WERI-Rb-1 (cell line): Measurements from ENCODE around the gene TNNC1.
A peak's percentile ranks its signal among the peaks of the same experiment; 100 is the strongest.

ENCODE experiments used
- DNase-seq: peaks from one replicate; pipeline ENCODE4 v3.0.0-alpha.2; 2020
- H3K27ac ChIP-seq: fragments of 250-450 bp; sonication (Bioruptor Pico); 2 replicates; pipeline ENCODE4 v1.5.1; 2020; ENCODE audit warnings: mild to moderate bottlenecking, moderate library complexity
- H3K27me3 ChIP-seq: fragments of 250-450 bp; sonication (Bioruptor Pico); 2 replicates; pipeline ENCODE4 v1.5.1; 2021; ENCODE audit warnings: mild to moderate bottlenecking, low read depth, moderate library complexity; ENCODE audit not compliant: insufficient read depth, severe bottlenecking
- H3K36me3 ChIP-seq: fragments of 250-450 bp; sonication (Bioruptor Pico); 2 replicates; pipeline ENCODE4 v1.5.1; 2020; ENCODE audit warnings: mild to moderate bottlenecking, moderate library complexity
- H3K4me3 ChIP-seq: 2 replicates; pipeline ENCODE4 v1.5.1; 2011; ENCODE audit warnings: low read depth, mild to moderate bottlenecking, control low read depth, low read length
- H3K9me3 ChIP-seq: fragments of 250-450 bp; sonication (Bioruptor Pico); 2 replicates; pipeline ENCODE4 v1.5.1; 2021; ENCODE audit warnings: mild to moderate bottlenecking, moderate library complexity; ENCODE audit not compliant: severe bottlenecking
- CTCF ChIP-seq: IDR thresholded peaks from 2 replicates; pipeline ENCODE4 v1.5.1; 2011; ENCODE audit warnings: low read depth, mild to moderate bottlenecking, control low read depth, inconsistent platforms, low read length

TNNC1 gene

GRCh38 chr3:52439426-52440248 is 14.2 kb downstream of the TNNC1 start:
- H3K27ac ChIP-seq, result no peak overlapping the region
- no peaks in the 10 kb centered on the region for H3K27me3 ChIP-seq
- no peaks in the 10 kb centered on the region for H3K9me3 ChIP-seq
- TF ChIP-seq CTCF, result no peak
- H3K36me3 ChIP-seq, result no peaks in the 10 kb centered on the region
- no peak overlapping the region for H3K4me3 ChIP-seq
- peak; percentile 5 for DNase-seq

GRCh38 chr3:52438579-52439425 is 15.0 kb downstream of the TNNC1 start:
- no peak for TF ChIP-seq CTCF
- Histone ChIP-seq H3K4me3 (no peak overlapping the region), H3K9me3 (no peaks in the 10 kb centered on the region), H3K36me3 (no peaks in the 10 kb centered on the region), H3K27me3 (no peaks in the 10 kb centered on the region), H3K27ac (no peak overlapping the region)
- DNase-seq, result no peak

GRCh38 chr3:52438104-52438376 is 15.8 kb downstream of the TNNC1 start:
- Histone ChIP-seq H3K27me3 (no peaks in the 10 kb centered on the region), H3K36me3 (no peaks in the 10 kb centered on the region), H3K9me3 (no peaks in the 10 kb centered on the region), H3K27ac (no peak overlapping the region), H3K4me3 (no peak overlapping the region)
- no peak for DNase-seq
- no peak for TF ChIP-seq CTCF

- no peaks in the 10 kb centered on the region for H3K27me3 ChIP-seq
- TF ChIP-seq CTCF, result no peak
Observed at GRCh38 chr3:52437326-52438103, 16.3 kb downstream of the TNNC1 start.

GRCh38 chr3:52436500-52437149 is 17.2 kb downstream of the TNNC1 start:
- Histone ChIP-seq H3K9me3 (no peaks in the 10 kb centered on the region), H3K27me3 (no peaks in the 10 kb centered on the region), H3K4me3 (no peak overlapping the region), H3K36me3 (no peaks in the 10 kb centered on the region), H3K27ac (no peak overlapping the region; the same call in 1 of the 2 replicates)
- DNase-seq, result peak; percentile 16
- no peak for TF ChIP-seq CTCF

More at GRCh38 chr3:52437326-52438103, 16.3 kb downstream of the TNNC1 start:
- H3K9me3 ChIP-seq, result no peaks in the 10 kb centered on the region
- no peak overlapping the region for H3K4me3 ChIP-seq
- no peaks in the 10 kb centered on the region for H3K36me3 ChIP-seq
- H3K27ac ChIP-seq, result no peak overlapping the region
- DNase-seq, result no peak
